ENCODE results near the gene DSTN.

DSTN gene

GRCh38 chr20:17640146-17640874, 70.4 kb downstream of the DSTN start:
- DNase-seq = no peak

- DNase-seq = no peak
Measured at GRCh38 chr20:17640875-17641378, 71.1 kb downstream of the DSTN start.

GRCh38 chr20:17641520-17641964, 71.7 kb downstream of the DSTN start:
- no peak for DNase-seq

GRCh38 chr20:17641993-17642392, 72.1 kb downstream of the DSTN start:
- DNase-seq = no peak

- no peak for DNase-seq
Measured at GRCh38 chr20:17642404-17643269, 72.8 kb downstream of the DSTN start.

- DNase-seq = no peak
Measured at GRCh38 chr20:17643531-17644188, 73.8 kb downstream of the DSTN start.

- DNase-seq = no peak
Measured at GRCh38 chr20:17644451-17644850, 74.6 kb downstream of the DSTN start.

- DNase-seq = no peak
Measured at GRCh38 chr20:17645010-17645409, 75.1 kb downstream of the DSTN start.

- DNase-seq = no peak
Measured at GRCh38 chr20:17645546-17646208, 75.8 kb downstream of the DSTN start.

- no peak for DNase-seq
Measured at GRCh38 chr20:17646209-17646960, 76.5 kb downstream of the DSTN start.

GRCh38 chr20:17646961-17647301, 77.1 kb downstream of the DSTN start:
- no peak for DNase-seq

- DNase-seq = no peak
Measured at GRCh38 chr20:17647391-17648314, 77.8 kb downstream of the DSTN start.

- no peak for DNase-seq
Measured at GRCh38 chr20:17648315-17648646, 78.4 kb downstream of the DSTN start.

GRCh38 chr20:17648791-17649730, 79.2 kb downstream of the DSTN start:
- peak; percentile 38 for DNase-seq

GRCh38 chr20:17650301-17651128, 80.6 kb downstream of the DSTN start:
- DNase-seq = no peak

- no peak for DNase-seq
Measured at GRCh38 chr20:17651129-17651759, 81.4 kb downstream of the DSTN start.

- DNase-seq = no peak
Measured at GRCh38 chr20:17651760-17652388, 82.0 kb downstream of the DSTN start.

- no peak for DNase-seq
Measured at GRCh38 chr20:17652411-17652810, 82.5 kb downstream of the DSTN start.
